ENCODE measurements around the gene CCDC174.

DNA sequence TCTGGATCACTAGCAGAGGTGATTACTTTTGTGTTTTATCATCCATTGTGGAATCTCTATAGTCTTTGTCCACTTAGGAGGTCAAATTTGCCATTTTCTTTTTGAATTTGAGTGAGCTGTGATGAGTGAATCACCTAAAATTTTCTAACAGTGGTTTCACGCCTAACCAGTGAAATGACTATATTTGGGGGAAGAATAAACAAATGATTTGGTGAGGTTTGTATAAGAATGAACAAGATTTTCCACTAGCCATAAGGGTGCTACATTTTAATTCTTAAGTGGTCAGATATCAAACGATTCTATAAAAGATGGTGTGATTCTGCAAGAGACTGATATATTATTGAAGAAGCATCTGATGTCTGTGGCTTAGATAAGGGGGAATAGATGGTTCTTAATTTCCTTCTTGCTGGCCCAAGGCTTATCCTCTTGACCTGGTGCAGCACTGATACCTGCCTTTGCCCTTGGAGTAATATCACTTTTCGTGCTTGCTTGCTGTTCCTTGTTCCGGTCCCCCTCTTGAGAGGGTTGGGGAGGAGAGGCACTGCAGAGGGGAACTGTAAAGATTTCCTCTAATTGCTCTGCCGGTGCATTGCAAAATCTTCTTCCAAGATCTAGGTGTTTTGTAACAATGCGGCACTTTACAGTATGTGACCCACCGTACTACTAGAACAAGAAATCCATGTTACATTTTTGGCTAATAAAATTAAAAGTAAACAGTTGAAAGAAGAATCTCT is 37.9 kb downstream of the CCDC174 start:
- TF ChIP-seq POLR2AphosphoS5 (IDR thresholded peaks at IDR 0.05; ENCODE audit: low read depth, low read length) (no peak), SIN3A (IDR thresholded peaks at IDR 0.05; ENCODE audit: borderline replicate concordance, insufficient read depth, low read length) (no peak)
- TF ChIP-seq, protein P1, sequence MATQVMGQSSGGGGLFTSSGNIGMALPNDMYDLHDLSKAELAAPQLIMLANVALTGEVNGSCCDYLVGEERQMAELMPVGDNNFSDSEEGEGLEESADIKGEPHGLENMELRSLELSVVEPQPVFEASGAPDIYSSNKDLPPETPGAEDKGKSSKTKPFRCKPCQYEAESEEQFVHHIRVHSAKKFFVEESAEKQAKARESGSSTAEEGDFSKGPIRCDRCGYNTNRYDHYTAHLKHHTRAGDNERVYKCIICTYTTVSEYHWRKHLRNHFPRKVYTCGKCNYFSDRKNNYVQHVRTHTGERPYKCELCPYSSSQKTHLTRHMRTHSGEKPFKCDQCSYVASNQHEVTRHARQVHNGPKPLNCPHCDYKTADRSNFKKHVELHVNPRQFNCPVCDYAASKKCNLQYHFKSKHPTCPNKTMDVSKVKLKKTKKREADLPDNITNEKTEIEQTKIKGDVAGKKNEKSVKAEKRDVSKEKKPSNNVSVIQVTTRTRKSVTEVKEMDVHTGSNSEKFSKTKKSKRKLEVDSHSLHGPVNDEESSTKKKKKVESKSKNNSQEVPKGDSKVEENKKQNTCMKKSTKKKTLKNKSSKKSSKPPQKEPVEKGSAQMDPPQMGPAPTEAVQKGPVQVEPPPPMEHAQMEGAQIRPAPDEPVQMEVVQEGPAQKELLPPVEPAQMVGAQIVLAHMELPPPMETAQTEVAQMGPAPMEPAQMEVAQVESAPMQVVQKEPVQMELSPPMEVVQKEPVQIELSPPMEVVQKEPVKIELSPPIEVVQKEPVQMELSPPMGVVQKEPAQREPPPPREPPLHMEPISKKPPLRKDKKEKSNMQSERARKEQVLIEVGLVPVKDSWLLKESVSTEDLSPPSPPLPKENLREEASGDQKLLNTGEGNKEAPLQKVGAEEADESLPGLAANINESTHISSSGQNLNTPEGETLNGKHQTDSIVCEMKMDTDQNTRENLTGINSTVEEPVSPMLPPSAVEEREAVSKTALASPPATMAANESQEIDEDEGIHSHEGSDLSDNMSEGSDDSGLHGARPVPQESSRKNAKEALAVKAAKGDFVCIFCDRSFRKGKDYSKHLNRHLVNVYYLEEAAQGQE (IDR thresholded peaks at IDR 0.05; ENCODE audit: insufficient read depth in 1 of 2, low read depth in 2 of 2, low read length in 2 of 2) = no peak
